HG03097 (cell line): ENCODE measurements around the gene GLRX.

Experiments
- ATAC-seq: cut with Tn5 transposase; IDR thresholded peaks from one replicate; pipeline ENCODE4 v1.9.1; 2021; ENCODE audit not compliant: unreplicated experiment, low FRiP score

GLRX gene

GRCh38 chr5:95784514-95785302 lies 37.8 kb downstream of the GLRX start:
- no peak for ATAC-seq

GRCh38 chr5:95783661-95784060 lies 38.9 kb downstream of the GLRX start:
- no peak for ATAC-seq

DNA sequence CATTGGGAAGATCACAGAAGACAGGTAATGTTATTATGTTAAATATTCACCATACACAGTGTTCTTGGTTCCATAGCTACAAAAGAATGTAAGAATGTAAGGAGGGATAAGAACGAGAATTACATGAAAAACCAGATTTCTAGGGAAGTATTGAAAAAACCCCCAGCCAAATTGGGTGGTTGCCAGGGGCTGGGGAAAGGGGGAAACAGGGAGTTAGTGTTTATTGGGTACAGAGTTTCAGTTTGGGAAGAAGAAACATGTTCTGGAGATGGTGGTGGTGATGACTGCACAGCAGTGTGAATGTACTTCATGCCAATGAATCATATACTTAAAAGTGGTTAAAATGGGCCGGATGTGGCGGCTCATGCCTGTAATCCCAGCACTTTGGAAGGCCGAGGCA lies 40.3 kb downstream of the GLRX start:
- ATAC-seq, result no peak

- ATAC-seq, result peak; percentile 58
These were observed 41.4 kb downstream of the GLRX start for GRCh38 chr5:95781101-95781583.

DNA sequence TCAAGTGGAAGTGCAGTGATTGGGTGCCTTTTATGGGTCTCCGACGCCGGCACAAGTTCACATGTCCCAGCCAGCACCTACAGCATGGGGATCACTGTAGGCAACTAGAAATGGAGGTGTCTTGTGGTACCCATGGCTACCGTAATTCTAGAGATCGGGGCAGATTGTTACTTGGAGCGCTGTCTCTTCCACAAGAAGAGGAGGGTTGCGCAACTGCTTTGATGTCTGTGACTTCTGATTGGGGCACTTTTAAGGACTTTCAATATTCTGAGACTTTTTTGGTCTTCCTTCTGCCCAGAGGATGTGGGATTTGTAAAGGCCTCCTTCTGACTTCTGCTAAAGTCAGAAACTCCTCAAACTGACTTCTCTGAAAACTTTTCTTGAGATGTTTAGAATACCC lies 41.9 kb downstream of the GLRX start:
- no peak for ATAC-seq

DNA sequence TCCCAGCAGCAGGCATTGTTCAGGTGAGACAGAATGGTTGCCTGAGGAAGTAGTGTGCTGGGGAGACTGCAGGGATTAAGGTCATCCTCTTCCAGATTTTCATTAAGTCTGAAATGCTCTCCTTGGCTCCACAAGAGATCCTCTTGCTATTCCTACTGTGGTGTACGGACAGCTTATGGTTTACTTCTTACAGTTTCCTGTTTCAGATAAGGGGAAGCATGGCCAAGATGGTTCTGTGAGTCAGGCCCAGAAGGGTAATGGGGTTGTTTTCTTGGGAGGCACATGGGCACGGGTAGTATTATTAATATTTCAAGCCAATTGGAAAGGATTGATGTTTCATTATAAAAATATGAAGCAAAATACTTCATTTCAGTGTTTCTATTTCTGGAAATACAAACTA lies 42.9 kb downstream of the GLRX start:
- ATAC-seq, result no peak

DNA sequence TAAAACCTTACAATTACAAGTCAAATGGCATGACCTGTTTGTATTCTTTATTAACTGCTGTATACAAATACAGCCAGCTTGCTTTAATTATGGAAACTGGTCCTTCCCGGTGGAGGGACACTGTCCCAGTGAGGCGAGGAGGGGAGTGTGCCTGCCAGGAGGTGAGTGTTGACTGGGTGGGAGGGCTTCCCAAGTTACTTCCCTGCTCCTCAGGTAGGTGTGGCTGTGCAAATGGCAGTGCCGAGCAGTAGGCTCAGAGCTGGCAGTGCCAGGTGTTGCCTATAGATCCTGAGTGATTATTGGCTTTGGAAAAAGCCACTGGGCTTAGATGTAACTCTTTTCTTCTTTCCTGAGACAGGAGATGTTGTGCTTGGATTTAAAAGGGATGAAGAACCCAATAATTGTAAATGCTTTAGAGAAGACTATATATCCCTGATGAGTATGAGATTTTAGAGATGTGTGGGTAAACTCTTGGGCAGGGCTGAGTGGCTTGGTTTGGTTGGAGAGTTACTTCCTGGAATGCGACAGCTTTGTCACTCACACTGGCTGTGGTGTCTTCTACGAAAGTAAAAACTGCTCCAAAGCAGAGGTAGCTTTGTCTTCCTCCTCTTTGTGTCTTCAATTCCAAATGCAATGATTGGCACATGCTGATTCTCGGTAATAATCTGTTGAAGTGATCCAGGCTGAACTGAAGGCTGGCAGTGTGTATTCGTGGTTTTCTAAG lies 43.7 kb downstream of the GLRX start:
- no peak for ATAC-seq

DNA sequence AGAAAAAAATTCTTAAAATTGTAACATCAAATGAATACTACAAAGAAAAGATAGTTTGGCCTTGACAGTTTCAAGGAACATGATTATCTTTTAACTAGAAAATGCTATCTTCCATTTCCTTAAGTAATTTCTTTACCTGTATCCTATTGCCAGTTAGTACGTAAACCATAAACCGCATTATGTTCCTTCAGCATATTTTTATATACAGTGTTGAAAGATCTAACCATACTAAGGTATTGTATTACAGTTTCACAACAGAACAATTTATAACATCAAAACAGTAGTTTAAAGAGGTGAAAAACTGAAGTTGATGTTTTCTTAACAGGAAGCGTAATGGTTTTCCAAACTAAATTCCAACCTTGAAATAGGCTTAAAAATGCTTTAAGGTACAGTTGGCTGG lies 45.1 kb downstream of the GLRX start:
- no peak for ATAC-seq

GRCh38 chr5:95773335-95774059 lies 49.0 kb downstream of the GLRX start:
- ATAC-seq, result no peak

- ATAC-seq, result no peak
These were observed 50.6 kb downstream of the GLRX start for GRCh38 chr5:95771892-95772291.

GRCh38 chr5:95770830-95771708 lies 51.5 kb downstream of the GLRX start:
- ATAC-seq, result no peak

DNA sequence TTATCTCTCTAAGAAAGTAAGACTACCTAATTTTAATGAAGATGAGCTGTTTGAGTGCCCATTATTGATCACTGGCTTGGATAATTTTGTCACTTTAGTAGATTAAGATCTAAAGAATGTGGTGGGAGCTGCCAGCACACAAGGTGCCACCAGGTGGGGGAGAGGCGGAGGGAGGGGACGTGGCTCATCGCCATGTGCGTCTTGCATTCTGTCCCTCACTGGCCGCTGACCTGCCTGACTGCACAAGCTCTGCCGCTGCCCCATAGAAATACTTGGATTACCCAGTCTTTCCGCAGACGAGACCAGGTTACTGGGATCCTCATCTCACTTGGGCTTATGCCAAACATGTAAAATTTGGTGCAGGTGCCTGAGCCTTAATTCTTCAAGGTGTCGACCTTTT lies 53.8 kb downstream of the GLRX start:
- no peak for ATAC-seq

DNA sequence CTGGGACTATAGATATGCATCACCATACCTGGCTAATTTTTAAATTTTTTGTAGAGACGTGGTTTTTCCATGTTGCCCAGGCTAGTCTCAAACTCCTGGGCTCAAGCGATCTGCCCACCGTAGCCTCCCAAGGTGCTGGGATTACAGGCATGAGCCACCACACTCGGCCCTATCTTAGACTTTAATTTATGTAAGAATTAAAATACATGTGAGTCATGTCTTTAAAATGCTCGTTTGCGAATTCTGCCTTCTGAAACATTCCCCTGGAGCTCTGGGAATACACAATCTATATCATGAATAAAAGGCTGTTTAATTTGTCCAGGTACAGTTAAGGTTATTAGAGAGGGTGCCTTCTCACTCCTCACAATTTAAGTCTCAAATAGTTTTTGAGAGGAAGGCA lies 58.6 kb downstream of the GLRX start:
- ATAC-seq, result no peak
